NCI-H2196 (cell line): ENCODE results near the gene INO80.

Experiments
- DNase-seq: peaks from one replicate; lab custom pipeline; 2025; ENCODE audit not compliant: unreplicated experiment; lab: John Stamatoyannopoulos, UW

Gene INO80

GRCh38 chr15:40932649-40933516, 183.2 kb downstream of the INO80 start:
- DNase-seq, result peak; percentile 5

GRCh38 chr15:40932156-40932555, 183.9 kb downstream of the INO80 start:
- DNase-seq, result peak; percentile 32

- DNase-seq, result no peak
Observed at GRCh38 chr15:40931300-40932142, 184.6 kb downstream of the INO80 start.

- peak; percentile 59 for DNase-seq
Observed at GRCh38 chr15:40930430-40931299, 185.4 kb downstream of the INO80 start.

GRCh38 chr15:40929660-40930429, 186.2 kb downstream of the INO80 start:
- peak; percentile 18 for DNase-seq
